Upper lobe of left lung (tissue), 4 donors: ENCODE measurements around the gene SAA1.

Experiments used
- CTCF ChIP-seq, 6 experiments: fragments of 450-650 bp in 4 of 6; fragments of 200-600 bp in 2 of 6; sonication (generic) in 2 of 6; IDR thresholded peaks; one replicate each; pipeline ENCODE4 v1.5.1; 2016 to 2019; ENCODE audit warnings: antibody characterized with exemption in 6 of 6
- EP300 ChIP-seq, 4 donors: sonication (generic); formaldehyde crosslinking; IDR thresholded peaks; one replicate each; pipeline ENCODE4 v1.5.1; 2017; ENCODE audit warnings: antibody characterized with exemption in 4 of 4, control low read depth in 2 of 4
- POLR2A ChIP-seq, 4 donors: fragments of 450-650 bp; IDR thresholded peaks; one replicate each; pipeline ENCODE4 v1.5.1; 2016 to 2017; ENCODE audit warnings: antibody characterized with exemption in 4 of 4, mild to moderate bottlenecking in 2 of 4

DNA sequence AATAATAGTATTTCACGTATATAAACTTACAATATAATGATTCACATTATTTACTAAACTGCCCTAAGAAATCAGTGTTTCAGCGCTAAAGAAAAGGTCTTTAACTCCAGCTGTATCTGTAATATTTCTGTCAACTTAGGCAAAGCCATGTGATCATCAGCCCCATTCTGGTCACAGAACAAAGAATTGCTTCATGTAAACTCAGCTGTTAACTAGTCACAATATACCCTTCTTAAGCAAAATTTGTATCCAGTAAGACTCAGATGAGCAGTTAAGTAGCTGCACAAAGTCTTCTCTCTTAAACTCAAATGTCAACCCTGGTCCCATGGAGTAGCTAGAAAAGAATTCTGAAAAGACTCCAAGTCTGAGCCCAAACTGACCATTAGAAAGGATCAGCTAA, 29.3 kb downstream of the SAA1 start:
- TF ChIP-seq CTCF (IDR thresholded peaks at IDR 0.05) = no peak
- no peak for TF ChIP-seq POLR2A (IDR thresholded peaks at IDR 0.05)
- no peak for TF ChIP-seq EP300 (IDR thresholded peaks at IDR 0.05)
